H1 (cell line): ENCODE results near the gene OR52B6. TPM values are rescaled to one million over a fixed set of nuclear protein-coding genes. Genes with fewer than 3 reads are reported as not detected.

Experiments
- CHD1 ChIP-seq: IDR thresholded peaks from 2 replicates; pipeline ENCODE4 v1.6.1; 2012; ENCODE audit warnings: low read depth, low read length, improper control_type of control experiment
- polyA plus RNA-seq, 7 experiments: library from polyadenylated mRNA; depleted of rRNA in 3 of 7; stranded (reverse) in 5 of 7; unstranded in 2 of 7; fragments of >200 nt in 5 of 7; fragments of 200-250 nt in 2 of 7; gene quantifications; 1 replicate in 5 of 7; 2 replicates in 1 of 7; 4 replicates in 1 of 7; pipeline versions ENCODE4 v1.2.1 to v1.2.3, GENCODE V29; 2011 to 2013; ENCODE audit warnings: missing spikeins in 2 of 7, mixed read lengths in 2 of 7
- total RNA-seq: library from RNA; stranded (reverse); fragmentation: NEBNext Ultra II Directional; extraction: Animal tissue kit (Norgen Biotek cat#: 25700); gene quantifications from 2 replicates; pipeline ENCODE4 v1.2.1, GENCODE V29; 2021

The OR52B6 gene
- total and polyA plus RNA-seq, 2 of the 8 experiments (the other 6 are each of a cell fraction or from before 2014, with no cell fraction given) = not detected

GRCh38 chr11:5546457-5546856 is 34.2 kb upstream of the OR52B6 start (continued):
- TF ChIP-seq CHD1 = no peak
